CD4-positive, alpha-beta T cell treated with Interleukin-21 for 1 hour (primary cell): ENCODE data around the gene KIR3DL3.
"Not testable (repeated sequence)": the region's sequence is repeated elsewhere in the genome, so short reads cannot be mapped to it uniquely, and the experiment has no call there.

Experiments
- DNase-seq: peaks from one replicate; pipeline ENCODE4 v3.0.0-alpha.2; 2020

KIR3DL3 gene

DNA sequence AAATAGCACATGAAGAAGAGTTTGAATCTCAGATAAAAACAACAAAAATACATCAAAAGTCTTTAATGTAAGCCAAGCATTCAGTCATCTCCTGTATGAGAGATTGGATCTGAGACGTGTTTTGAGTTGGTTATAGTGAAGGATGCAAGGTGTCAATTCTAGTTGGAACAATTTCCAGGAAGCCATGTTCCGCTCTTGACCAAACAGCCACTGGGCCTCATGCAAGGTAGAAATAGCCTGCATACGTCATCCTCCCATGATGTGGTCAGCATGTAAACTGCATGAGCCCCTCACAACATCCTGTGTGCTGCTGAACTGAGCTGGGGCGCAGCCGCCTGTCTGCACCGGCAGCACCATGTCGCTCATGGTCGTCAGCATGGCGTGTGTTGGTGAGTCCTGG, at the start of gene KIR3DL3:
TSS of gene KIR3DL3 (plus strand) at position 301 of the 400 bp plus-strand sequence. CDS start at position 356, 55 bp downstream.
- DNase-seq, result no peak

DNA sequence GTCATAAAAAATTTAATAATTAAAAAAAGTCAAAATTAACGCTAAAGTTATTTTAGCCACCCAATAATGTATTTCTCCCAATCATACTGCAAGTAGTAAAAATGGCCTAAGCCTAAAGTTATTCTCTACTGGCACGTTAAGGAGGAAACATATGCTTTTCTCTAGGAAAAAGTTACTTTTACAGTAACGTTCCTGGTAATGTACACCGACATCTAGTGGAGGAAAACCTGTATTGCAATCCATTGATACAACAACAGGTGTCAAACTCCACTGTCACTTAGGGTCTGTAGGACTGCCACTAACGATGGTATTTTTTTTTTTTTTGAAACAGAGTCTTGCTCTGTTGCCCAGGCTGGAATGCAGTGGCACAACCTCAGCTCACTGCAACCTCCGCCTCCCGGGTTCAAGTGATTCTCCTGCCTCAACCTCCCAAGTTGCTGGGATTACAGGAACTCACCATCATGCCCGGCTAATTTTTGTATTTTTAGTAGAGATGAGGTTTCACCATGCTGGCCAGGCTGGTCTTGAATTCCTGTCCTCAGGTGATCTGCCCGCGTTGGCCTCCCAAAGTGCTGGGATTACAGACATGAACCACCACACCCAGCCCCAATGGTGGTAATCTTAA, 47.9 kb upstream of the KIR3DL3 start:
- peak; percentile 52 for DNase-seq

DNA sequence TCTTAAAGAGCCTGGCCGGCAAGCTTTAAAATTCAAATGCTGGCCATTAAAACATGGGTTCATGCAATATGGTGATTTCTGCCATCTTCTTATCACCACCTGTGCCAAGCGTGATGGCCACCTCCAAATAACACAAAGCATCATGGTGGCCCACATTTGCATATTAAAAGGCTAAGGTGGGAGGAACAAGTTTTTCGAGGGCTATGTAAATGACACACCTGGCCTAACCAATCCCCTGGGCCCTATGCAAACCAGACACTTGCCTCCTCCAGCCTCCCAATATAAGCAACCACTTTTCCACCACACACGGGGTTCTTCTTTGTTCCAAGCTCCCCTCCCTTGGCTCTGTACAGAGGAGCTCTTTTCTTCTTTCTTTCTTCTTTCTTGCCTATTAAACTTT, 47.0 kb upstream of the KIR3DL3 start:
- DNase-seq, result no peak

DNA sequence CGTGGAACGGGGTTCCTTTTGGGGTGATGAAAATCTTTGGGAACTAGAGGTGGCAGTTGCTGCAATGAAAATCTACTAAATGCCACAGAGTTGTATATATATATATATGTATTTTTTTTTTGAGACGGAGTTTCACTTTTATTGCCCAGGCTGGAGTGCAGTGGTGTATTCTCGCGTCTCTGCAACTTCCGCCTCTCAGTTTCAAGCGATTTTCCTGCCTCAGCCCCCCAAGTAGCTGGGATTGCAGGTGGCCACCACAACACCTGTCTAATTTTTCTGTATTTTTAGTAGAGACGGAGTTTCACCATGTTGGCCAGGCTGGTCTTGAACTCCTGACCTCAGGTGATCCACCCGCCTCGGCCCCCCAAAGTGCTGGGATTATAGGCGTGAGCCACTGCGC, 42.6 kb upstream of the KIR3DL3 start:
- not testable (repeated sequence) for DNase-seq

DNA sequence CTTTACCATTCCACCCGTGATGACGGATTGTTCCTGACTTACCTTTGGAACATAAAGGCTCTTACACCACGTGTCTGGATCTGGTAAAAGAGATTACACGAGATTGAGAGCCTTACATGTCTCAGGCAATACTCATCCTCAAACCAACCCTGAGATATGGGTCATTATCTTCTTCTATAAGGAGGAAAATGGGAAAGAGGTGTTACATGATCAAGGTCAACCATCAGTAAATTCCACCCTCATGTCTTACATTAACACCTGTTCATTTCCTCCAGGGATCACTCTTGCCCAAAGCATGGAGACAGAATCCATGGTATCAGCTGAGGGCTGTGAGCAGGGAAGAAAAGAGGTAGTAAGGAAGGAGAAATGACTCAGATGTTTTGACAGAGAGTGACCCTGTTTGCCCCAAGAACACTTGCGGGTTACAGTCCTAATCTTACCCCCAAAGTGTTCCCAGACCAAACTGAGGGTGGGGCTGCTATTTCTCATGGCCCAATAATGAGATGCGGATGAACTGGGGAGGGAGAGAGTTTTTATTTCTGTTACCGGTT, 41.9 kb upstream of the KIR3DL3 start:
- DNase-seq, result no peak

DNA sequence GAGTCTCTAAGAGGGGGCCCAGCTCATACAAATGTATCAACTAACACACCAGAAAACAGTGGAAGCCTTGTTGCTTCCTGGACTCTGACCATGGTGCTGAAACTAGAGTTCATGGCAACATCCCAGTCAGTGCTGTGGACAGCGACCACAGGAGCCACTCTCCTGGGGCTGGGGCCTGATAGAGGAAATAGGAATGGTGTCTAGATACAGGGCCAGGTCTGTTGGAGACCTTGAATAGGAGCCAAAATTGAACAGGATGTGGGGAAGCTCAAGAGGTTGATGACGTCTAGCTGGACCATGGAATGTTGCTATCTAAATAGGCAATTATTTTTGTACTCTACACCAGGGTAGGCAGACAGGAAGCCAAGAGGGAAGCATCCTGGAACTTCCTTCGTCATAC, 39.7 kb upstream of the KIR3DL3 start:
- DNase-seq, result no peak

DNA sequence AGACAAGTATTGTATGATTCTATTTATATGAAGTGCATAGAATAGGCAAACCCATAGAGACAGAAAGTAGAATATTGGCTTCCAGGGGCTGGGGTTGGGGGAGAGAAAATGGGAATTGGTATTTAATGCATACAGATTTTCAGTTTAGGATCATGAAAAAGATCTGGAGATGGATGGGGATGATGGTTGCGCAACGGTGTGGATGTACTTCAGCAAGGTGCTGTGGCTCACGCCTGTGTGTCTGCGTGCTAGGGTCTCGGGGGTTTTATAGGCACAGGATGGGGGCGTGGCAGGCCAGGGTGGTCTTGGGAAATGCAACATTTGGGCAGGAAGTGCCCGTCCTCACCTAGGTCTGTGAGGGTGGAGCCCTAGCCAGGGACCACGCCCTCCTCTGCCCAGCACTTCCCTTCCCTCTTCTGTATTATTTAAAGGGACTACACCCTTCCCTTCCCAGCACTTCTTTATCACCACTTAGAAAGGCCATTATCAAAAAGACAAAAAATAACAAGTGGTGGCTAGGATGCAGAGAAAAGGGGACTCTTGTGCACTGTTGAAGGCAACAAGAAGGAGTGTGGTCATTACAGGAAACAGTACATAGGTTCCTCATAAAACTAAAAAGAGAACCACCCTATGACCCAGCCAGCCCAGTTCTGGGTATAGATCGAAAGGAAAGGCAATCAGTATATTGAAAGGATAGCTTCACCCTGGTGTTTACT, 32.5 kb upstream of the KIR3DL3 start:
- no peak for DNase-seq

DNA sequence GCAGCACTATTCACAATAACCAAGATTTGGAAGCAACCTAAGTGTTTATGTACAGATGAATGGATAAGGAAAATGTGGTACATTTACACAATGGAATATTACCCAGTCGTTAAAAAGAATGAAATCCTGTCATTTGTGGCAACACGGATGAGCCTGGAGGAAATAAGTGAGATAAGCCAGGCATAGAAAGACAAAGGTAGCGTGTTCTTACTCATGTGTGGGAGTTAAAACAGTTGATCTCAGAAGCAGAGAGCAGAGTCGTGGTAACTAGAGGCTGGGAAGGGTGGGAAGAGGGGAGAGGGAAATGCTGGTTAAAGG, 32.0 kb upstream of the KIR3DL3 start:
- no peak for DNase-seq

DNA sequence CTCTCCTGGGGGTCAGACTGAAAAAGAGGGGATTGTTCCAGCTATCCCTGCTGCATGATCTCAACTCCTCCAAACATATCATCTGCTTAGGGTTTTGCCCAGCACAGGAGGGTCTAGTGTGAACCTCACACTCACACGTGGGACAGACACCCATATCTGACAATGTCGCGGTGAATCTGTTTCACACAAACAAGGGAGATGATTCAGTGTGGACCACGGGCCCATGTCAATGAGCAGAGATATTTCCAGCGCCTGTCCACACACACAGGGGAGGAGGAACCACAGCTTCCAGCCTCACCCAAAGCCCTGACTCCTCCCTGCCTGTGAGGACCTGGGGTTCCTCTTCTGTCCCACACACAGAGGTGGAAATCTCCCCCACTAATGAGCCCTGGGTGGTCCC, 29.6 kb upstream of the KIR3DL3 start:
- DNase-seq, result no peak

DNA sequence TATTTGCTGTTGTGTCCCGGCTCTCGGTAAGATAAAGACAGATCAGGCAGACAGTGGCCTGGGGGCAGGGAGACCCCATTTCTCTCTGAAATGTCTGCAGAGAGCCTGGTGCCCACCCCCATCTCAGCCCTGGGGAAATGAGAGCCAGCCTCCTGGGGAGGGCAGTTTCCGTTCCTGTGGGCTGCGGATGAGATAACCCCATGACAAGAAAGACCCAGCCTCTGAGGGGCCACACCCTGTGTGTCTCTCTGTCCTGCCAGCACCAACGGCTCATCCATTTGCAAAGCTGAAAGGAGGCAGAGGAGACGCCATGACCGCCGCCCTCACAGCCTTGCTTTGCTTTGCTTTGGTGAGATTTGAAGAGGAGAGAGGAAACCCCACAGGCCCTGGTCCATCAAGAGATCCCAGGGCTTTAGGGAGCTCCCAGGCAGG, 28.1 kb upstream of the KIR3DL3 start:
- no peak for DNase-seq

DNA sequence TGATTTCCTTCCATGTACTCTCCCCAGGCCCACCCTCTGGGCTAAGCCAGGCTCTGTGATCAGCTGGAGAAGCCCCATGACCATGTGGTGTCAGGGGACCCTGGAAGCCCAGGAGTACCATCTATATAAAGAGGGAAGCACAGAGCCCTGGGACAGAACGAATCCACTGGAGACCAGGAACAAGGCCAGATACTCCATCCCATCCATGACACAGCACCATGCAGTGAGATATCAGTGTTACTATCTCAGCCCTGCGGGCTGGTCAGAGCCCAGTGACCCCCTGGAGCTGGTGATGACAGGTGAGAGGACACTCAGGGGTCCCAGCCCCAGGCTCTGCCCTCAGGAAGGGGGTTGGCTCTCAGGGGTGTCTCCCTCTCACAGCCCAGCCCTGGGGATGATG, 27.5 kb upstream of the KIR3DL3 start:
- DNase-seq, result no peak

DNA sequence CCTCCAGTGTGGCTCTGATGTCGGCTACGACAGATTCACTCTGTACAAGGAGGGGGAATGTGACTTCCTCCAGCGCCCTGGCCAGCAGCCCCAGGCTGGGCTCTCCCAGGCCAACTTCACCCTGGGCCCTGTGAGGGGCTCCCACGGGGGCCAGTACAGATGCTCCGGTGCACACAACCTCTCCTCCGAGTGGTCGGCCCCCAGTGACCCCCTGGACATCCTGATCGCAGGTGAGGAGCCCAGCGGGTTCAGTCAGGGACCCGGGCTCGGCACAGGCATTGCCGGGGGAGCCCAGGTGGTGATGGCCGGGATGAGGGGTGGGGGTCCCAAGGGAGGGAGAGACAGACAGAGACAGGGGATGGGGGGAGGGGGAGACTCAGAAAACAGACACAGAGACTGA, 26.5 kb upstream of the KIR3DL3 start:
- DNase-seq, result not testable (repeated sequence)

DNA sequence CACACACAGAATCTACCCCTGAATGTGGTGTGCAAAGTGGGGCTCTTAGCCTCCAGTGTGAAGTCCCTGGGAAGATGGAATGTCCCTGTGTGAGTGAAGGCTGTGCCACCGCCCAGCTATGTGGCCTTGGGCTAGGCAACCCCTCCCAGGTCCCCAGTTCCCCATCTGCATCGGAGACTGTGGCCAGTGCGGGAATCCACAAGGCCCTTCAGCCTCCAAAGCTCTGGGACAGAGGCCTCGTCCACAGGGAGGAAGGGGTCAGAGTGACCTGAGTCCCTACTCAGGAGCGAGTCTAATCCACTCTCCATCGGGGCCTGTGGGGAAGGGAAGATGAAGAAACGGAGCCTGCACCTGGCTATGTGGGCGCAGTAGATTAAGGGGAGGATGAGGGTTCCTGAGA, 19.3 kb upstream of the KIR3DL3 start:
- no peak for DNase-seq

DNA sequence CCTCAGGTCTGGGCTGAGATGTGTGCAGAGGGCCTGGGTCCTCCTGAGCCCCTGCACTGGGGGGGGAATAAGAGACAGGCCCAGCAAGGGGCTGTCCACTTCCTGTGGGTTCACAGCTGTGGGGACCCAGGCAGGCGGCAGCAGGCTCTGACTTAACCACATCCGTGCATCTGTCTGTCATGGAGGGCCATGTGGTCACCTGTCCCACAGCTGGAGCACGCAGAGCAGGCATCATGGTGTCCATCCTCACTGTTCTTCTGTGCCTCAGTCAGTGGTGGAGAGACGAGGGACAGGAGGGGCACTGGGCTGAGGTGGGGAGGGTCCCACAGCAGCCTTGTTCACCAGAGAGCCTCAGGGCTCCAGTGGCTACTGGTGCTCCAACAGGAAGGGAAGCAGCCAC, 16.3 kb upstream of the KIR3DL3 start:
- DNase-seq, result peak; percentile 13

DNA sequence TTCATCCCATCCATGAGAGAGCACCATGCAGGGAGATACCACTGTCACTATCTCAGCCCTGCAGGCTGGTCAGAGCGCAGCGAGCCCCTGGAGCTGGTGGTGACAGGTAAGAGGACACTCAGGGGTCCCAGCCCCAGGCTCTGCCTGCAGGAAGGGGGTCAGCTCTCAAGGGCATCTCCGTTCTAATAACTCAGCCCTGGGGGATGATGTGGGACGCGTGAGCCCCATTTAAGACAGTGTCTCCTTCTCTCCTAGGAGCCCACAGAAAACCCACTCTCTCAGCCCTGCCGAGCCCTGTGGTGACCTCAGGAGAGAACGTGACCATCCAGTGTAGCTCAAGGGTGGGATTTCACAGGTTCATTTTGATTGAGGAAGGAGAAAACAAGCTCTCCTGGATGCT, 15.5 kb upstream of the KIR3DL3 start:
- DNase-seq, result no peak

DNA sequence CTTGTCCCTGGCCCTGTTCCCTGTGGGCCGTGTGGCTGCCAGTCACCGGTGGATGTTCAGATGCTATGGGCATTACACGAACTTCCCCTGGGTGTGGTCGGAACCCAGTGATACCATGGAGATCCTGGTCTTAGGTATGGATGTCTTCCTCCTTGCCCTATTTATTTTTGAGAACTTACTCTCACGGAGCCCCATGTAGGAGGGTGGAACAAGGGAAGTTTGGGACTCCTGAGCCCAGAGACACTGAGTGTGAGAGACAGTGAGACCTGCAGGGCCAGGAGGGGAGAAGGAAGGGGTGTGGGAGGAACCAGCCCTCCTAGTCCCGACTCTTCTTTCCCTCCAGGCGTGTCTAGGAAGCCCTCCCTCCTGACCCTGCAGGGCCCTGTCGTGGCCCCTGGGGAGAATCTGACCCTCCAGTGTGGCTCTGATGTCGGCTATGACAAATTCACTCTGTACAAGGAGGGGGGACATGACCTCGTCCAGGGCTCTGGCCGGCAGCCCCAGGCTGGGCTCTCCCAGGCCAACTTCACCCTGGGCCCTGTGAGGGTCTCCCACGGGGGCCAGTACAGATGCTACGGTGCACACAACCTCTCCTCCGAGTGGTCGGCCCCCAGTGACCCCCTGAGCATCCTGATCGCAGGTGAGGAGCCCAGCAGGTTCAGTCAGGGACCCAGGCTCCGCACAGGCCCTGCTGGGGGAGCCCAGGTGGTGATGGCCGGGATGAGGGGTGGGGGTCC, 14.9 kb upstream of the KIR3DL3 start:
- no peak for DNase-seq

DNA sequence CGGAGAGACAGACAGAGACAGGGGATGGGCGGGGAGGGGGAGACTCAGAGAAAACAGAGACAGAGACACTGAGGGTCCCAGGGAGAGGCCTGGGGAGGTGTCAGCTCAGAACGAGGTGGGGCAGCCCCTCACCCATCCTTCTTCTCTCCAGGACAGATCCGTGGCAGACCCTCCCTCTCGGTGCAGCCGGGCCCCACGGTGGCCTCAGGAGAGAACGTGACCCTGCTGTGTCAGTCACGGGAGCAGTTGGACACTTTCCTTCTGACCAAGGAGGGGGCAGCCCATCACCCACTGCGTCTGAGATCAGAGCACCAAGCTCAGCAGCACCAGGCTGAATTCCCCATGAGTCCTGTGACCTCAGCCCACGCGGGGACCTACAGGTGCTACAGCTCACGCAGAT, 14.3 kb upstream of the KIR3DL3 start:
- not testable (repeated sequence) for DNase-seq

DNA sequence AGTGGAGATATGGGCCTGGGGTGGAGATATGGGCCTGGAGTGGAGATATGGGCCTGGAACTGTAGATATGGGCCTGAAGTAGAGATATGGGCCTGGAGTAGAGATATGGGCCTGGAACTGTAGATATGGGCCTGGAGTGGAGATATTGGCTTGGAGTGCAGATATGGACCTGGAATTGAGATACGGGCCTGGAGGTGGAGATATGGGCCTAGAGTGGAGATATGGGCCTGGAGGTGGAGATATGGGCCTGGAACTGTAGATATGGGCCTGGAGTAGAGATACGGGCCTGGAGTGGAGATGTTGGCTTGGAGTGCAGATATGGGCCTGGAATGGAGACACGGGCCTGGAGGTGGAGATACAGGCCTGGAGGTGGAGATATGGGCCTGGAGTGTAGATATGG, 402 bp downstream of the KIR3DL3 start:
- no peak for DNase-seq

DNA sequence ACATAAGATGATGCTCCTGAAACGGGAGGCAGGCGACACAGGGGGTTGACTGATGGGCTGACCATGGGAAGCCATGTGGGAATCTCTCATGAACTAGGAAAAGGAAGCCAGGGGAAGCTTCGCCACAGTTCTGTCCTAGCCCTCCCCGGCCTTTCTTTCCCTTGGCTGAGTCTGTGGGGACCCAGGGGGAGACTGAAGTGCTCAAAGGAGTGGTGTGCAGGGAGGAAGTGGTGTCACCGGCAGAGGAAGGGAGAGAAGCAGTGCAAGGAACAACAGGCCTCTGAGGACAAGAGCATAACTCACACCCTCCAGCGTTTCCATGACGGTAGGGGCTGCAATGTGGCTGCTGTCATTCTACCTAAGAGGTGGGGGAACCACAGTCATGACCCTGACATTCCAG, 1.1 kb downstream of the KIR3DL3 start:
- DNase-seq, result no peak

DNA sequence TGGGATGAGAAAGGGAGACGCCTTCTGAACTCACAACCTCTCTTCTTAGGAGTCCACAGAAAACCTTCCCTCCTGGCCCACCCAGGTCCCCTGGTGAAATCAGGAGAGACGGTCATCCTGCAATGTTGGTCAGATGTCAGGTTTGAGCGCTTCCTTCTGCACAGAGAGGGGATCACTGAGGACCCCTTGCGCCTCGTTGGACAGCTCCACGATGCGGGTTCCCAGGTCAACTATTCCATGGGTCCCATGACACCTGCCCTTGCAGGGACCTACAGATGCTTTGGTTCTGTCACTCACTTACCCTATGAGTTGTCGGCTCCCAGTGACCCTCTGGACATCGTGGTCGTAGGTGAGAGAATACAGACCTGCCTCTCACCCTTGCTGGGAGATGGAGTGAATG, 3.3 kb downstream of the KIR3DL3 start:
- no peak for DNase-seq

DNA sequence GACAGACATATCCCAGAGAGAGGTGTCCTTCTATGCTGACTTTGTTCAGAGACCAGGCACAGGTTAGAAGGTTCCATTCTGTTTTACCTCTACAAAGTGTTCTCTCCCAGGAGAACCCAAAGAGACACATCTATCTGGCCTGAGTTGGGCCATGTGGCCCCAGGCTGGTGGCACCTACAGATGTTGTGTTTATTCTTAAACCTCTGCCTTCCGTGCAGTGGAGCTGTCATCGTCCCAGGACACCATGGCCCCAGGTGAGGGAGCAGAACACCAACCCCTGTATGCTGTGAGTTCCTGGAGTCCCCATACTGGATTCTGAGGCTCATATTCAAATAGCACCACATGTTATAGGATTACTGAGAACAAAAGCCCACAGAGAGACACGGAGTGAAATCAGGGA, 3.9 kb downstream of the KIR3DL3 start:
- no peak for DNase-seq

DNA sequence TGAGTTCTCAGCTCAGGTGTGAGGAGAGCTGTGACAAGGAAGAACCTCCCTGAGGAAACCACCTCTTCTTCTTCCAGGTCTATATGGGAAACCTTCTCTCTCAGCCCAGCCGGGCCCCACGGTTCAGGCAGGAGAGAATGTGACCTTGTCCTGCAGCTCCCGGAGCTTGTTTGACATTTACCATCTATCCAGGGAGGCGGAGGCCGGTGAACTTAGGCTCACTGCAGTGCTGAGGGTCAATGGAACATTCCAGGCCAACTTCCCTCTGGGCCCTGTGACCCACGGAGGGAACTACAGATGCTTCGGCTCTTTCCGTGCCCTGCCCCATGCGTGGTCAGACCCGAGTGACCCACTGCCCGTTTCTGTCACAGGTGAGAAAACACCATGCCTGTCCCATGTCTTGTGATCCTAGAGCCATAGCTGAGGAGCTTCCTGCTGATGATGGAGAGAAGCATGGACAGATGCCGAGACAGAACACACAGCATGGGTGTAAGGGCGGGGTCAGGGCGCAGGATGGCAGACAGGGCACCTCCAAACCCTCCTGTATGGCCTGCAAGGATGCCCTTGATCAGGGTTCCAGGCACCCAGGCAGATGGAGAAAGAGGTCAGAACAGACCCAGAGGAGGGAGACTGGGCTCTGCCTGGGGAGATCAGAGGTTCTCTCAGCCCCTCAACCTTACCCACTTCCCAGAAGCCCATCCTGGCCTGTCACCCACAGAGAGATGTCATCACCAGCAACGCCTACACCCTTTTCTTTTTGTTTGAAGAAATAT, 5.4 kb downstream of the KIR3DL3 start:
- DNase-seq, result no peak

DNA sequence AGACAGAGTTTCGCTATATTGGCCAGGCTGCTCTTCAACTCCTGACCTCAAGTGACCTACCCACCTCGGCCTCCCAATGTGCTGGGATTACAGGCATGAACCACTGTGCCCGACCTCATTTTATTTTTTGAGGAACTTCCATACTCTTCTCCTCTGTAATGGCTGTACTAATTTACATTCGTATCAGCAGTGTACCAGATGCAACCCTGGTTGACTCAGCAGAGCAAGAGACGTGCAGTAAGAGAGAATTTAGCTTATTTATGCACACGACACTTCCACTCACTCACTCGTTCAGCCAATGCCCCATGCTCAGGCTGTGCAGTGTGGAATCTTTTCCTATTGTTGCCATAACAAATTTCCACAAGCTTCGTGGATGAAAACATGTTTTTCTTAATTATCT, 6.9 kb downstream of the KIR3DL3 start:
- no peak for DNase-seq
